NB4 (cell line): Measurements from ENCODE around the gene CROCC2.

Source experiments
- DNase-seq: peaks from one replicate; pipeline ENCODE4 v3.0.0; 2010; ENCODE audit warnings: low read depth
- H3K4me3 ChIP-seq: one replicate; pipeline ENCODE4 v1.5.1; 2011; ENCODE audit warnings: mild to moderate bottlenecking, low read depth, low read length, moderate library complexity
- MYC ChIP-seq: IDR thresholded peaks from 2 replicates; pipeline ENCODE4 v1.6.1; 2011; ENCODE audit warnings: low read depth, low read length
- POLR2A ChIP-seq: IDR thresholded peaks from 2 replicates; pipeline ENCODE4 v1.6.1; 2011; ENCODE audit warnings: mild to moderate bottlenecking; ENCODE audit not compliant: insufficient read length; ENCODE audit errors: extremely low read depth
- TF ChIP-seq, protein P1 (sequence below): IDR thresholded peaks from 2 replicates; pipeline ENCODE4 v1.6.1; 2011; ENCODE audit warnings: low read depth, low read length
- TF ChIP-seq, protein P2 (sequence below): IDR thresholded peaks from one replicate; pipeline ENCODE4 v1.5.1; 2012; ENCODE audit warnings: low read depth, low read length

CROCC2 gene

GRCh38 chr2:241011296-241011600, 105.1 kb downstream of the CROCC2 start:
- no peak overlapping the region for H3K4me3 ChIP-seq
- TF ChIP-seq MYC (no peak), POLR2A (no peak)
- TF ChIP-seq, protein P1, sequence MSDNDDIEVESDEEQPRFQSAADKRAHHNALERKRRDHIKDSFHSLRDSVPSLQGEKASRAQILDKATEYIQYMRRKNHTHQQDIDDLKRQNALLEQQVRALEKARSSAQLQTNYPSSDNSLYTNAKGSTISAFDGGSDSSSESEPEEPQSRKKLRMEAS: no peak
- TF ChIP-seq, protein P2, sequence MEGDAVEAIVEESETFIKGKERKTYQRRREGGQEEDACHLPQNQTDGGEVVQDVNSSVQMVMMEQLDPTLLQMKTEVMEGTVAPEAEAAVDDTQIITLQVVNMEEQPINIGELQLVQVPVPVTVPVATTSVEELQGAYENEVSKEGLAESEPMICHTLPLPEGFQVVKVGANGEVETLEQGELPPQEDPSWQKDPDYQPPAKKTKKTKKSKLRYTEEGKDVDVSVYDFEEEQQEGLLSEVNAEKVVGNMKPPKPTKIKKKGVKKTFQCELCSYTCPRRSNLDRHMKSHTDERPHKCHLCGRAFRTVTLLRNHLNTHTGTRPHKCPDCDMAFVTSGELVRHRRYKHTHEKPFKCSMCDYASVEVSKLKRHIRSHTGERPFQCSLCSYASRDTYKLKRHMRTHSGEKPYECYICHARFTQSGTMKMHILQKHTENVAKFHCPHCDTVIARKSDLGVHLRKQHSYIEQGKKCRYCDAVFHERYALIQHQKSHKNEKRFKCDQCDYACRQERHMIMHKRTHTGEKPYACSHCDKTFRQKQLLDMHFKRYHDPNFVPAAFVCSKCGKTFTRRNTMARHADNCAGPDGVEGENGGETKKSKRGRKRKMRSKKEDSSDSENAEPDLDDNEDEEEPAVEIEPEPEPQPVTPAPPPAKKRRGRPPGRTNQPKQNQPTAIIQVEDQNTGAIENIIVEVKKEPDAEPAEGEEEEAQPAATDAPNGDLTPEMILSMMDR: no peak
- no peak for DNase-seq

GRCh38 chr2:241011751-241012510, 105.8 kb downstream of the CROCC2 start:
- TF ChIP-seq, protein P1: no peak
- DNase-seq: no peak

GRCh38 chr2:241014224-241014623, 108.1 kb downstream of the CROCC2 start:
- no peak for DNase-seq
- TF ChIP-seq, protein P1: no peak
- TF ChIP-seq POLR2A (no peak), MYC (no peak)
- TF ChIP-seq, protein P2: no peak
- H3K4me3 ChIP-seq: no peak overlapping the region

More at GRCh38 chr2:241011751-241012510, 105.8 kb downstream of the CROCC2 start:
- H3K4me3 ChIP-seq: no peak overlapping the region

- DNase-seq: no peak
- TF ChIP-seq, protein P1: no peak
- TF ChIP-seq POLR2A (no peak), MYC (no peak)
- TF ChIP-seq, protein P2: no peak
- no peak overlapping the region for H3K4me3 ChIP-seq
These were observed 108.6 kb downstream of the CROCC2 start for GRCh38 chr2:241014764-241015163.

- DNase-seq: no peak
- no peak overlapping the region for H3K4me3 ChIP-seq
- TF ChIP-seq POLR2A (no peak), MYC (no peak)
- TF ChIP-seq, protein P1: no peak
- TF ChIP-seq, protein P2: no peak
These were observed 109.3 kb downstream of the CROCC2 start for GRCh38 chr2:241015439-241015838.

DNA sequence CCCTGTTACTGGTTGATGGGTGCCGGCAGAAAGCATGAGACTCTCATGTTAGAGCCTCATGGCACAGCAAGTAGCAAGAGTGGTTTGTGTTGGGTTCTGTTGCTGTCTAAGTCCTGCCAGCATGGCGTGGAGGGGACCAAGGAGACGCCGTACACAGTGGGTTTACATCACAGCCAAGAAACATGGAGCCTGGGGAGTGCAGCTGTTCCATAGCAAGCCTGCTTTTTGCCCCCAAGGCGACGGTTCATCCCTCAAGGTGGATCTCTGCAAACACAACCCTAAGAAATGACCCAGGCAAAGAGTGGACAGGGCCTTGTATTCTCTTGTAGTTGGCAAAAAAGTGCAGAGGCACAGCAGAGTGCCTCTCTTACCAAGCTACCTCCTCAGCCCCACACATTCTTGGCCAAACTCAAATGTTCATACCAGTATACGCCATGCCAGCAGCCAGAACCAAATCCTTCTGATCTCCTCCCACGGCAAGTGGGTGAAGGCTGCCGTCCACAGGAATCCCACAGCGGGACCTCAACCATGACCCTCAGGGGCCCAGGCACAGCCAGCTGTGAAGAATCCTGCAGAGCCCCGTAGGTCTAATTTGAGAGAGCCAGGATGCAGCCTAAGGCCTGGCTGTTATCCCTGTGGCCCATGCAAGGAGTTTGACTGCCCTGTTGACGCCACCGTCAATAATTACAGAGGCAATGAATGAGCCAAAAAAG, 111.2 kb downstream of the CROCC2 start:
- no peak for DNase-seq
- TF ChIP-seq POLR2A: no peak

More for the DNA sequence above, 111.2 kb downstream of the CROCC2 start:
- H3K4me3 ChIP-seq: no peak overlapping the region
